GM18511 (cell line): ENCODE measurements around the gene ZDHHC3.
A peak's percentile ranks its signal among the peaks of the same experiment; 100 is the strongest.
"Not testable (repeated sequence)": the region's sequence is repeated elsewhere in the genome, so short reads cannot be mapped to it uniquely, and the experiment has no call there.

Experiments used
- ATAC-seq: cut with Tn5 transposase; IDR thresholded peaks from one replicate; pipeline ENCODE4 v1.9.1; 2021; ENCODE audit warnings: mild to moderate bottlenecking, moderate library complexity; ENCODE audit not compliant: unreplicated experiment

Gene ZDHHC3

DNA sequence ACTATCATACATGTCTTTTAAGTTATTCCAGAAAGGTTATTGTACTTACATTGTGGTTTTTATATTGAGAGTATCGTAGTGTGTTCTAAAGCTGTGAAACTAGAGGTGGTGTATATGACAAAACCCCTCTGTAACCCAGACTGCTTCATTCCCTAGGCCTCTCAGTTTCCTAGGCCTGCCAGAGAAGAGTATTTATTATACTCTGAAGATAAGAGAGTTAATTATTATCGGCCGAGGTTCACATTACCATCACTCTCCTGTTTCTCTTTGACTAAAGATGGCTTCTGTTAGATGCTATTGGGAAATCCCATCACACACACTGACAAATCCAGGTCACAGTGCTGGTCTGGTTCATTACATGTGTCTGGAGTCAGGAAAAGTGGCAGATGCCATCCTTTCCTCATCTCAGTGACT, 20.6 kb upstream of the ZDHHC3 start:
- ATAC-seq, result peak; percentile 71

DNA sequence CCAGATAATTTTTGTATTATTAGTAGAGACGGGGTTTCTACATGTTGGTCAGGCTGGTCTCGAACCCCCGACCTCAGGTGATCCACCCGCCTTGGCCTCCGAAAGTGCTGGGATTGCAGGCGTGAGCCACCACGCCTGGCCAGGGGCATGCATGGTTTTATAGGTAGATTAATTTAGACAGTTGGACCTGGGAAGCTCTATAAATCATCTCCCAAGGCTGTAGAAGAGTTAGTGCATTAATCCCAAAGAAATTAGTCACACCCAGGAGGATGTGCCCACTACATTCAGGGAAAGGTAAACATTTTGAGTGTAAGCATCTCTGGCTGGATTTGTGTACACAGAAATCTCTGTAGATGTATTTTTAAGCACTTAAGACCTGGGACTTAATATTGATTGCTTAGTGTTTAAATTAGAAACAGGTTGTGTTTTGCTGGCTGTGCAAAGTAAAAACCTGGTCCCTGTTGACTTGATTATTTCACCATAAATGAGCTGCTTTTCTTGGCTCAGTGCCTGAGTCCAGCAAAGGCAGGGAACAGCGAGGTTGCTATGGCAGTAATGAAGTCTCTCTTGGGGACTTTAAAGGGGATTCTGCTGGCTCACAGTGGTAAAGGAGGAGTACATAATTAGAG, 19.3 kb upstream of the ZDHHC3 start:
- no peak for ATAC-seq

- no peak for ATAC-seq
These were observed 17.7 kb upstream of the ZDHHC3 start for GRCh38 chr3:44993471-44994205.

- no peak for ATAC-seq
These were observed 16.8 kb upstream of the ZDHHC3 start for GRCh38 chr3:44992555-44993470.

DNA sequence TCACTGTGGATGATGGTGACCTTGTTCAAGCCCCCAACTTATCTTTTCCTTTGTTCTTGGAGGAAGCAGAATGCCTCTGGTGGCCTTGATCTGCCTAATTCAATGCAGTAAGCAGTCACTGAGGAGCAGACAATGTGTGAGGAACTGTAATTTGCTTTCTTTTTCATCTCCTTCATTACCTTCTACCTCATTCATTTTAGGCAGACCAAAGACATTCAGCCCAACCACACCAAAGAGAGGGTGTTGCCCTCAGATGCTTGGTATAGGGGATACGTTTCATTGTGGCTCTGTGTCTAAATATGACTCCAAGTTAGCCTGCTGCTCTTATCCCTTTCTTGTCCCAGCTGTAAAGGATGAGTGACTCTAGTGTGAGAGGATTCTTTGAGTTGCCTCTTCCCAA, 15.4 kb upstream of the ZDHHC3 start:
- ATAC-seq, result no peak

GRCh38 chr3:44989636-44990373, 13.8 kb upstream of the ZDHHC3 start:
- ATAC-seq, result no peak

DNA sequence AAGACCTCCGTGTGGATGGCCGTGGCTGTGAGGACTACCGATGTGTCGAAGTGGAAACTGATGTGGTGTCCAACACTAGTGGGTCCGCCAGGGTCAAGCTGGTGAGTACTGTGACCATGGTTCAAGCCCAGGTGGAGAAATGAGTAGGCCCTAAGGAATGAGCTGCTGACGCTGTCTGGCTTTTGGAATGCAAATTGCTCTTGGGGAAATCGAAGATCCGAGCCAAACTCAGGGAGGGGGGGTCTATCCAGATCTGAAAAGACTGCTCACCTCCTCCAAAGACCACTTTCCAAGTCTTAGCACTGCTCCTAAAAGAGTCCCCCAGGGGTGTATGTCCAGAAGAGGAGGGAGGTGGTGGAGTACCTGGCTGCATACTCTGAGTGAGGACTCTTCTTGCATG, 13.2 kb upstream of the ZDHHC3 start:
- ATAC-seq, result no peak

DNA sequence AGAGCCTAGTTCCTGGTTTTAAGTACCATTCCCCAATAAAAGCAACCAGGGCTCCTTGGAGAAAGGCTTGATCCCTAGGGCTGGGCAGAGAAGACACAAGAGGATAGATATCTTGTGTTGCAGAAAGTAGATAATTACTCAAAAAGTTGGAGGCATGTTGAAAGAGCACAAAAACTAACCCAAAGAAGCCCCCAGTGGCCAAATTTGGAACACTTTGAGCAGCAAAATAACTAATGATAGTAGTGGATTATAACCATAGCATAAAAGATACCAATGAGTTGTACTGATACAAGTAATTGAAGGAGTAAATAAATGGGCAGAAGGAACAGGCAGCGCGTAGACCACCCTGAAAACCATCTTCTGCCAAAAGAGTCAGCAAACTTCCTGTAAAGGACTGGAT, 12.1 kb upstream of the ZDHHC3 start:
- ATAC-seq, result no peak

GRCh38 chr3:44987332-44987731, 11.4 kb upstream of the ZDHHC3 start:
- ATAC-seq, result no peak

DNA sequence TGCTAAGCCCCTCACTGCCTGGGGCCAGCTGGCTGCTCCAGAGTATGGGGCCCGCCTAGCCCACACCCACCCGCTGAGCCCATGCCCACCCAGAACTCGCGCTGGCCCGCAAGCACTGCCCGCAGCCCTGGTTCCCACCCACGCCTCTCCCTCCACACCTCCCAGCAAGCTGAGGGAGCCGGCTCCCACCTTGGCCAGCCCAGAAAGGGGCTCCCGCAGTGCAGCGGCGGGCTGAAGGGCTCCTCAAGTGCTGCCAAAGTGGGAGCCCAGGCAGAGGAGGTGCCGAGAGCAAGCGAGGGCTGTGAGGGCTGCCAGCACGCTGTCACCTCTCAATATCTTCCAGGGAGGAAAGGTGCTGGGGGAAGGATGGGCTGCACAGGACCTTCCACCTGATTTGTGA, 10.4 kb upstream of the ZDHHC3 start:
- not testable (repeated sequence) for ATAC-seq

DNA sequence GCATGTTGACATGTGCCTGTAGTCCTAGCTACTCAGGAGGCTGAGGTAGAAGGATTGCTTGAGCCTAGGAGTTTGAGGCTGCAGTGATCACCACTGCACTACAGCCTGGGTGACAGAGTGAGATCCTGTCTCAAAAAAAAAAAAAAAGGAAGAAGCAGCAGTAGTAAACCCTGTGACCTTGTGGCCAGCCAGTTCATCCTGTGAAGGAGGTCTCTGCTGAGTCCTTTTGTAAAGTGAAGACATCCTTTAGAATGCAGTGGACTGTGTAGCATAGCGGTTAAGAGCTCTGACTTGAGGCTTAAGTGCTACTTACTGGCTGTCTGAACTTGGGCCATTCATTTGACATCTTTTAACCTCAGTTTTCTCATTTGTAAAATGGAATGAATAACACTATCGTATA, 8.4 kb upstream of the ZDHHC3 start:
- peak; percentile 61 for ATAC-seq

DNA sequence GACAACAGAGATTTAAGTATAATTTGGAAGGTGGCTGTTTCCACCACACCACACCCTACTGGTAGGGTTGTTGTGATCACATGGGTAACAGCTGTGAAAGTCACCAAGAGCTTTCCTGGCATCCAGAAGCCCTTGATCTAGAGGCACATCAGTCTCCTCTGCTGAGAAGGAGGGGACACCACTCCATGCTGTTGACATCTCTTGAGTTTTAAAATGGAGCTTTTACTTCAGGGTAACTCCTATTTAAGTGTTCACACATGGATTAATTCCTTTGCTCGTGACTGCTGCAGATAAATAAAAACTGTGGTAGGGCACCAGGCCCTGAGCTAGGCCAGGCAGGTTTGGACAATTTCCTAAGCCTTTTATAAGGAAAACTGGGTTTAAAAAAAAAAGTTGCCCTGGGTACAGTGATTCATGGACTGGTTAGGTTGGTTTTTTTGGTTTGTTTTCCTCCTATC, 7.5 kb upstream of the ZDHHC3 start:
- ATAC-seq, result no peak

- no peak for ATAC-seq
These were observed 6.8 kb upstream of the ZDHHC3 start for GRCh38 chr3:44982817-44983216.

GRCh38 chr3:44981751-44982150, 5.8 kb upstream of the ZDHHC3 start:
- no peak for ATAC-seq

GRCh38 chr3:44981220-44981619, 5.2 kb upstream of the ZDHHC3 start:
- ATAC-seq, result no peak

- no peak for ATAC-seq
These were observed 1.6 kb downstream of the ZDHHC3 start for GRCh38 chr3:44974416-44974815.

- ATAC-seq, result no peak
These were observed 5.0 kb downstream of the ZDHHC3 start for GRCh38 chr3:44970926-44971490.

GRCh38 chr3:44969828-44970179, 6.2 kb downstream of the ZDHHC3 start:
- no peak for ATAC-seq

DNA sequence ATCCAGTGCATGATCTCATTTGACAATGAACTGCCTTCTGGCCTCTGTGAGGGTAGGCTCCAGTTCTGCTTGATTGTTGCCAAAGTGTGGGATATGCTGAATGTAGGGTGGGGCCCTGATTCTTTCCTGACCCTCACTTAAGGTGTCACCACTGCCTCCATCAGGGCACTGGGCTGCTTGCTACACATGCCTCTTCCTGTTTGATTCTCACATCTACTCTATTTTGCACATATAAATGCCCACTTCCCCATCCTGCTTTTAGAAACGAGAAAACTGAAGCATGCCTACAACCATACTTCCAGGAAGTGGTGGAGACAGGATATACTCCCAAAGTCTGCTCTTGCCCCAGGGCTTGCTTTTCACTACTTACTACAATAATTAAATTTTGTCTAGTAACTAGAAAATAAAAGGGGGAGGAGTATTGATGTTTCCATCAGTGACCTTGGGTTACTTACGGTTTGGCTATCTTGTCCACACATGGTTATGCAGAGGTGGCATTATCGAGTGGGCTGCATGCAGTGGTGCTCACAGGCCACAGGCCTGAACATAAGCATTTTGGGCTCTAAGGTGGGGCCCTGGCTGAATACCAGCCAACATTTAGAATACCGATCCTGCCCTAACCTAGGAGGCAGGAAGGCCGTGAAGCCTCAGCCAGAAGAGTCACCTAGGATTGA, 6.7 kb downstream of the ZDHHC3 start:
- ATAC-seq, result no peak

DNA sequence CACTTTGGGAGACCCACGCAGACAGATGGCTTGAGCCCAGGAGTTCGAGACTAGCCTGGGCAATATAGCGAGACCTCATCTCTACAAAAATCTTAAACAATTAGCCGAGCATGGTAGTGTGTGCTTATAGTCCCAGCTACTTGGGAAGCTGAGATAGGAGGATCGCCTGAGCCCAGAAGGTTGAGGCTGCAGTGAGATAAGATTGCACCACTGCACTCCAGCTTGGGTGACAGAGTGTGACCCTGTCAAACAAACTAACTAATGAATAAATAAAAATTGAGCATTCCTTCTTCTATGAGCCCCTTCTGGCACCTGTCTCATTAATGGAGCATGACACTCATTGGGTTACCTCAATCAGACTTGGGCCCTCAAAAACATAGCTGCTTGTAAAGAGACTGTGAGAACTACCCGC, 7.5 kb downstream of the ZDHHC3 start:
- no peak for ATAC-seq
